HG03575 (cell line): ENCODE results near the gene CNOT9.
A peak's percentile ranks its signal among the peaks of the same experiment; 100 is the strongest.
"Not testable (repeated sequence)": the region's sequence is repeated elsewhere in the genome, so short reads cannot be mapped to it uniquely, and the experiment has no call there.

Experiments used
- ATAC-seq: cut with Tn5 transposase; IDR thresholded peaks from one replicate; pipeline ENCODE4 v1.9.1; 2021; ENCODE audit not compliant: unreplicated experiment, insufficient number of reproducible peaks, low FRiP score; ENCODE audit errors: extremely low read depth

The CNOT9 gene, protein sequence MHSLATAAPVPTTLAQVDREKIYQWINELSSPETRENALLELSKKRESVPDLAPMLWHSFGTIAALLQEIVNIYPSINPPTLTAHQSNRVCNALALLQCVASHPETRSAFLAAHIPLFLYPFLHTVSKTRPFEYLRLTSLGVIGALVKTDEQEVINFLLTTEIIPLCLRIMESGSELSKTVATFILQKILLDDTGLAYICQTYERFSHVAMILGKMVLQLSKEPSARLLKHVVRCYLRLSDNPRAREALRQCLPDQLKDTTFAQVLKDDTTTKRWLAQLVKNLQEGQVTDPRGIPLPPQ

DNA sequence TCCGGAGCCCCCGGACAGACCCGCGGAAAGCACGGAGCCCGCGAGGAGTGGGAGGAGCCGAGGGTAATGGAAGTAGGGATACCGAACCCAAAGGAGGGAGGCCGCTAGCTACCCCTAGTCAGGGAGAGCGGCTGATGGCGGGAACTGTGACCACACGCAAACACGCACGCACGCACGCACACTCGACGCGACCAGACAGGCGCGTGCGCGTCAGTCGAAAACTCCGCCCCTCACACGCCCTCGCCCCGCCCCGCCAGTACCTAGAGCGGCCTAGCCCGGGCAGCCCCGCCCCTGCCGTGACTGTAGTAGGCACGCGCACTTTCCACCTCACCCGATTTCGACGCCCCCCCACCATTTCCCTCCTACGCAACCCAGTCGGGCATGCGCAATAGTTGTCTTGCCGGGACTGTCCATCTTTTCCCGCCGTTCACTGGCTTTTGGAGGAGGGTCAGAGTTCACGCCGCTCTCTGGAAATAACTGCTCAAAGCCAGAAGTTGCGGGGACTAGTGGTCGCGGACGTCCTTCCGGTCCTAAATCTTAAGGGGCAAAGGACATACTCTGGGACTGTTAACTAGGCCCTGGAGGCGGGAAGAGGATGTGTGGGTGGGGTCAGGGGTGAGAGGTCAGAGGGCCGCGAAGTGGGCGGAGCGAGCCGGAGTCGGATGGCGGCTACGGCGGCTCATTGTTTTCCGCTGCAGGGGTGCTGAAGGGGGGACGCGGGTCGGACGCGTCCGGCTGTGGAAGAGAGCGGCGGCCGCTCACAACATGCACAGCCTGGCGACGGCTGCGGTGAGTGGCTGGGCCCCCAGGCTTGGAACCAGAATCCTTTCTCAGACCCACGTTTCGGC, at the start of gene CNOT9, which contains the start of gene USP37:
CNOT9 (plus strand) TSS at position 650 of the 848 bp plus-strand sequence; CDS start at position 766, 116 bp downstream.
USP37 (minus strand) TSS at position 162 of the 848 bp plus-strand sequence. CDS start 9,698 bp downstream, outside the sequence.
- peak; percentile 27 for ATAC-seq

DNA sequence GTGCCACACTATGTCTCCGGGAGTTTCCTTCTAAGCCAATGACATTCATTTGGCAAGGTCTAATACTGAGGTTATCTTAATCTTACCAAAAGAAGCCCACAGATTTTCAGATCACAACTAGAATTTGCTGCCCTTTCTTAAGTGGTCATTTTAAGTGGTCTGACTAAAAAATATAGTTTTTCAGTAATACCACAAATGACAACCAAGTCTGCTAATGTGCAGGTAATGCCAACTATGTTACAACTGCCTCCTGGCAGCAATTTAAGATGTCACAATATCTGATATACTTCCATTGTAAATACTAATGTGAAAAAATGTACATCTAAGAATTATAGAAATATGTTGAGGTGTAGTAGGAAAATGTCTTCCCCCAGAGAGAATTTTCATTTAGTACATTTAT, 49.8 kb upstream of the CNOT9 start:
- no peak for ATAC-seq

DNA sequence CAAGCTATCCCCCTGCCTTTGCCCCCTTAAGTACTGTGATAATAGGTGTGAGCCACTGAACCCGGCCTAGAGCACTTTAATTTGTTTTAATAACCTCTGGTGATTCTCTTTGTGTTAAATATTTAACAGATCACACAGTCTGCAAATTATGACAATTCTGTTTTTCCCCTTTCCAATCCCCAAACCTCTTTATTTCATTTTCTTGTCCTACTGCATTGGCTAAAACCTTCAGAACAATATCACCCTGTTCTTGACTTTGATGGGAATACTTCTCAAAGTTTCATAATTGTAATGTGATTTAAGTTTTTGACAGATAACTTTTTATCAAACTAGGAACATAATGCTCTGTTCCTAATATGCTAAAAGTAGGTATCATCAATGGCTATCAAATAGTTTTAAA, 45.0 kb upstream of the CNOT9 start:
- no peak for ATAC-seq

DNA sequence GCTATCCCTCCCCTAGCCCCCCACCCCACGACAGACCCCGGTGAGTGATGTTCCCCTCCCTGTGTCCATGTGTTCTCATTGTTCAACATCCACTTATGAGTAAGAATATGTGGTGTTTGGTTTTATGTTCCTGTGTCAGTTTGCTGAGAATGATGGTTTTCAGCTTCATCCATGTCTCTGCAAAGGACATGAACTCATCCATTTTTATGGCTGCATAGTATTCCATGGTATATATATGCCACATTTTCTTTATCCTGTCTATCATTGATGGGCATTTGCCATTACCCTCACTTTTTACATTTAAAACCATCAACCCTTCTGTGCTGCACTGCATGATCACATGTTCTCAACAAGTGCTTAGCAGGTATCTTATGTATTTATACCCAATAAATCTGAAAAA, 40.2 kb upstream of the CNOT9 start:
- not testable (repeated sequence) for ATAC-seq

DNA sequence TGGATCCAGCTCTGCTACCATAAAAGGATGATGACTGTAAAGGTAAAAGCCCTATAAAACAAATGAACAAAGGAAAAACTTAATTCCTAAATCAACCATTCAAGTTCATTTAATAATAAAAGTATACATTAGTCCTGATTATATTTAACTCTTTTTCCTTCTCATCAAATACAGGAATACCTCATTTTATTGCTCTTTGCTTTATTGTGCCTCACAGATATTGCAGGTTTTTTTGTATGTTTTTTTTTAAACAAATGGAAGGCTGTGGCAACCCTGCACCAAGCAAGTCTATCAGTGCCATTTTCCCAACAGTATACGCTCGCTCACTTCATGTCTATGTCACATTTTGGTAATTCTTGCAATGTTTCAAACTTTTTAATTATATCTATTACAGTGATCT, 38.6 kb upstream of the CNOT9 start:
- no peak for ATAC-seq

DNA sequence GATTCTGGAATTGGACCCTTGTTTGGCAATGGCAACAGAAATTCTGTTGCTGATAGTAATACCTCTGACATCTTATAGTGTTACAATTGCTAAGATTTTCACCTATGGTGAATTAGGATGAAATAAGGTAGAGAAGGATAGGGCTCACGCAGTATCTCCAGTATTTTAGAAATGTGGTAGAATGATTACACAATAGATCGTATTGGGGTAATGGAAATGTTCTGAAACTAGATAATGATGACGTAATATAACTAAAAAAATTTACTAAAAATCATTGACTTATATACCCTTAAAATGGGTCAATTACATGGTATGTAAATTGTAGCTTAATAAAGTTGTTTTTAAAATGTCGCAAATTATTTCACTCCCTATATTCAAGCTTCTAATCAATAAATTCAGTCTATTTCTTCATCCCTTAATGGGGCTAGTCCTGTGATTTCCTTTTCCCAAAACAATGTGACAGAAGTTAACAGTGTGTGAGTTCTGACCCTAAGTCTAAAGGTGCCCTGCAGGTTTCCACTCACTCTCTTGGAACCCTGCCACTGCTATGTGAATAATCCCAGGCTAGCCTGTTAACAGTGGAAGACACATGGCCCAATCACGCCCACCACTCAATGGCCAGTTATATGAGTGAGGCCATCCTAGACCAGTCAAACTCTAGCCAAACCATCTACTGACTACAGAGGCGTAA, 31.7 kb upstream of the CNOT9 start:
- no peak for ATAC-seq

DNA sequence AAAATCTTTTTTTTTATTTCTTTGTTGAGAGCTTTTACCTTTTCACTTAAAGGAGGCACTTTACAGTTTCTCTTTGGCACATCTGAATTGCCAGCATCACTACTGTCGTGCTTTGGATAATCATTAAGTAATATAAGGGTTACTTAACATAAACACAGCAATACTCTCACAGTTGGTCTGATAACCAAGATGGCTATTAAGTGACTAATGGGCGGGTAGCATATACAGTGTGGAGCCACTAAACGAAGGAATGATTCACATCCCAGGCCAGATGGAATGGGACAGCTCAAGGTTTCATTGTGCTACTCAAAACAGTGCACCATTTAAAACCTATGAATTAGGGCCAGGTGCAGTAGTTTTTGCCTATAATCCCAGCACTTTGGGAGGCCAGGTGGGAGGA, 28.6 kb upstream of the CNOT9 start:
- no peak for ATAC-seq

DNA sequence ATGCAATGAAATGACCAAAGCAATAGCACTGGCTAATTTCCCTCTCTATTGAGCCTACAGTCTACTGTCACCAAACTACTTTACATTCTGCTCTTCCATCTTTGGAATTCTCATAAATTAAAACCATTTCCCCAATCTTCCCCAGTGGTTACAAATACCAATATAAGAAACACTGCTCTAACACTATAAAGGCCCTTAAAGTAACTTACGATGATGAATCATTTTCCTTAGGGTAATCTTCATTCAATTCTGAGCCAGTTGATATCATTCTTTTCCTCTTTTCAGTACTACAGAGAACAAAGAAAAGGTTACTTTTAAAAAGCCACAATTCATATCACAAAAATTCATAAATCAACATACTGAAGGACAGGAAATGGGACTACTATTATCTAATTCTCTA, 22.6 kb upstream of the CNOT9 start:
- ATAC-seq: no peak

DNA sequence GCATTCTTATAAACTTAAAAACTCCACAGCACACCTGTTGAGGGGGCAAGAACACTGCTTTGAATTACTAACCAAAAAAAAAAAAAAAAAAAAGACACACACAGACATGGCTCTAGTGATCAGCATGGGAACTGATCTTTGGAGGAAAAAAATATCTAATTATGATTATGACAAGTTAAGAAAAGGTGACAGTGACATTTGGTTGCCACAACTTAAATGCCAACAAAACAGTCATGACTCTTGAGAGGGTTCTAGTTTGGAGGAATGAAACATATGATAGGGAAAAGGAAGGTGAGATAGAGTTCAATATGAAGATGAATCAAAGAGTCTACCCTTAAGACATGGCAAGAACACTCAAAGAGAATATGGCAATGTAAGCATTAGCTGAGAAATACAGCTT, 21.1 kb upstream of the CNOT9 start:
- no peak for ATAC-seq

DNA sequence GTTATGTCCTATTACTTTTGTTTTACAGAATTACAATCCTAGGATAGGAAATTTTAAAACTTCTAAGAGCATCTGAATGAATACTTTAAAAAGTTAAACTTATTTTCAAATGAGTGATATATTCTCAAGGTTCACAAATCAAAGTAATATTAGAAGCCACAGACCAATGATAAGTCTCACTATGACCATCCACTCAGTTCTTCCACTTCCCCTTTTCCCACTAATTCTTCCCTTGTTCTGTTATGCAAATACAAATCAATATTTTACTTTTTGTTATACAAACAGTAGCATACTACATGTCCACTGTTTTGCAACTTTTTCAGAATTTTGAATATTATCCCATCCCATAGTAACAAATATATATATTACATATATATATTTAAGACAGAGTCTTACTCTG, 20.7 kb upstream of the CNOT9 start:
- no peak for ATAC-seq

DNA sequence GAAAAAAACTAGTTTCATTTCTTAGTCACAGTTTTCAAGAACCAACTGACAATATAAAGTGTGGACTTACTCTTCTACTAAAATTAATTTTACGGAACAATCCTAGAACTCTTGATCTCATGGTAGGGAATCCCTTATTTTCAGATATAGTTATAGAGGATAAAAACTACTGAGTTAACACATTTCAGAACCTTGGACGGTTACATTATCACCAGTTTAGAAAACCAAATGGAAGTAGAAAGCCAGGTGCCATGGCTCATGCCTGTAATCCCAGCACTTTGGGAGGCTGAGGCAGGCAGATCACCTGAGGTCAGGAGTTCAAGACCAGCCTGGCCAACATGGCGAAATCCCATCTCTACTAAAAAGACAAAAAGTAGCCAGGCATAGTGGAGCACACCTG, 14.4 kb upstream of the CNOT9 start:
- ATAC-seq: not testable (repeated sequence)

DNA sequence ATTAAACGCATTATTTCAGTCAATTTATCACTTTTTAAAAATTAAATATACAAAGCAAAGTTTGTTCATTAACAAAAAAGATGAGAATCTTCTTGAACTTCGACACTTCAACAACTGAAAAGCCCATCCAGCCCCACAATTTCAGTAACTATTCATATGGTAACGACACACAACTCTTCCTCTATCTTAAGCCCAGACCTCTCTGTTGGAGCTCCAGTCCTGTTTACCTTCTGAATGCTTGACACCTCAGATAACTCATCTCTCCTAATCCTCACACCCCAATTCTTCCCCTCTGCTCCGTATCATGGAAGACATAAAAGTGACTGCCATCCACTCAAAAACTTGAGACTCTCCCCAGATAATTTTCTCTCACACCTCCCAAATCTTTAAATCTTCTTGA, 13.1 kb upstream of the CNOT9 start:
- ATAC-seq: no peak

DNA sequence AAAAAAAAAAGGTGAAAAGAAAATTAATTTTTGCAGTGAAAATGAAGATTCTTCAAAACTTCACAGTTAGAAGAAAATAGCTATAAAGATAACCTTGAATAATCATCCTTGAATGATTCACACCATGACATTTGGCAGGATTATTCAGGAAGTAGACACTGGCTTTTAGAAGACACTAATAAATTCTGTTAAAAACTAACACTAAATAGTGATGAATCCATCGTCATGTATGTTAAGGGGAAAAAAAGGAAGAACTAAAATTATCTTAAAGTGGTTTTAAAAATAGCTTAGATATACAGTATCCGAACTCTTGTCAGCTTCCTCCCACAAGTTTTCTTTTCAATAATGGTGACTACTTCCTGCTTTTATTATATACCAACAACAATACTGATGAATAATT, 10.7 kb upstream of the CNOT9 start:
- ATAC-seq: no peak

DNA sequence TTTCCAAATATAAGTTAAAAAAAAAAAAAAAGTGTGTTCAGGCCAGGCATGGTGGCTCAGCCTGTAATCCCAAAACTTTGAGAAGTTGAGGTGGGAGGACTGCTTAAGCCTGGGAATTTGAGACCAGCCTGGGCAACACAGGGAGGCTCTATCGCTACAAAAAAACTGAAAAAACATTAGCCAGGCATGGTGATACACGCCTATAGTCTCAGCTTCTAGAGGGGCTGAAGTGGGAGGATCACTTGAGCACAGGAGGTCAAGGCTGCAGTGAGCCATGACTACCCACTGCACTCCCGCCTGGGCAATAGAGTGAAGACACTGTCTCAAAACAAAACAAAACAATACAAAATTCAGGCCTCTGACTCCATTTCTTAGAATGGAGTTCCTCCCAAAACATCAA, 9.7 kb upstream of the CNOT9 start:
- no peak for ATAC-seq

DNA sequence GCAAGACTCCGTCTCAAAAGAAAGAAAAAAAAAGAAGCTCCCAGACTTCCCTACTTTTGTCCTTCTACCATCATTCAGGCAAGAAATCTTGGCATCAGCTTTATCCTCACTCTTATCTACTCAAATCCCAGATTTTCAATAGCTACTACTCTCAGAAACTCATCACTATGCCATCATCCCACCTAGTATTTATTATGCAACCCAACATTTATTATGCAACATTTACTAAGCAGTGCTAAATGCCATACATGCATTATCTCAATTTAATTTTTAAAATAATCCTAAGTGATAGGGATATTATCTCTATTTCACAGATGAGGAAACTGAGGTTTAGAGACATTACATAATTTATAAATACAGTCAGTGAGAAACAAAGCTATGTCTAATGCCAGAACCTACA, 4.6 kb upstream of the CNOT9 start:
- ATAC-seq: no peak

DNA sequence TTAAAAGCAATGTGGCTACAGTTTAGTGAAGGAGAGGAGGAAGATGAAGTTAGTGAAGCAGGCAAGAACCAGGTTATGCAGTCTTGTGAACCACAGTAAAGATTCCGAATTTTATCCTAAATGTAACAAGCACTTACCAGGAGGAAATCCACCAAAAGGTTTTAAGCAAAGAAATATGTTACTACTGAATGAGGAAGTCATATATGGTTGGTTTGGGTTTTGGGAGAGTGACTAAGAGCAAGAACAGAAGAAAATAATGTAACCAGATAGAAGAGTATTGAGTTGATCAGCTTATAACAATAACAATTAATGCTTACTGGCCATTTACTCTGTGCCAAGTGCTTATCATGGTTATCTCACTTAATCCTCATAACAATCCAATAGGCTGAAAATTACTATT, 2.3 kb upstream of the CNOT9 start:
- ATAC-seq: no peak

DNA sequence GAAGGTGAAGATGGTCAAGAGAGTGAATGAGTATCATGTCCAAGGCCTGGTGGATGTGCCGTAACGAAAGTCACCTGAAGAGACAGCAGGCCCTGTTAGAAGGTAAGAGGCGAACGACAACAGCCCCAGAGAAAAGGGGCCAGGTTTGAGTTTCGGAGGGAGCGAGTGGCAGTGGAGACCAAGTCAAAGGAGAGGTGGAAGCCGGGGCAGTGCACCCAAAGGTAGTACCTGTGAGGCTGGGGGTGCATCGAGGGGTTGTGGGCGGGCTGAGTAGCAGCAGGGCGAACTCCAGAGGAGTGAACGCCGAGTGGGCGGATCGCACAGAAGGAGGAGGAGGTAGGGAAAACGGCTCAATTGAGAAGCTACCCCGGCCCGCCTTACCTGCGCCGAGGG, 846 bp upstream of the CNOT9 start:
- ATAC-seq: peak; percentile 14

DNA sequence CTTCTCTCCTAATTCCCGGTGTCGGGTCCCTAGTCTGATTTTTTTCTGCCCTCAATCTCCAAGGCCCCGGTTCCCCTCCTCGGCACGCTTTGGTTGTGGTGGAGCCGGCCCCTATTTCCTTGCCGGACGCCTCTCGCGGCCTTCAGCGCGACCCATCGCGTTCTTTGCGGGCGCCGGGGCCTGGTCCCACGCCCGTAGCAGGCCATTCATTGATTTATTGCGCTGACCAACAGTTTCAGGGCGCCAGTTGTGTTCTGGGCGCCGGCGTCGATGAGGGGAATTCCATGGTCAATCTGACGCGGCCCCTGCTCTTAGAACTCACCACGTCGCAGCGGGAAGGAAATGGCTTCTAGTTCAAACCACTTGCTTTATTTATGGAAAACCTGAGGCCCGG, 396 bp downstream of the CNOT9 start:
- peak; percentile 12 for ATAC-seq

DNA sequence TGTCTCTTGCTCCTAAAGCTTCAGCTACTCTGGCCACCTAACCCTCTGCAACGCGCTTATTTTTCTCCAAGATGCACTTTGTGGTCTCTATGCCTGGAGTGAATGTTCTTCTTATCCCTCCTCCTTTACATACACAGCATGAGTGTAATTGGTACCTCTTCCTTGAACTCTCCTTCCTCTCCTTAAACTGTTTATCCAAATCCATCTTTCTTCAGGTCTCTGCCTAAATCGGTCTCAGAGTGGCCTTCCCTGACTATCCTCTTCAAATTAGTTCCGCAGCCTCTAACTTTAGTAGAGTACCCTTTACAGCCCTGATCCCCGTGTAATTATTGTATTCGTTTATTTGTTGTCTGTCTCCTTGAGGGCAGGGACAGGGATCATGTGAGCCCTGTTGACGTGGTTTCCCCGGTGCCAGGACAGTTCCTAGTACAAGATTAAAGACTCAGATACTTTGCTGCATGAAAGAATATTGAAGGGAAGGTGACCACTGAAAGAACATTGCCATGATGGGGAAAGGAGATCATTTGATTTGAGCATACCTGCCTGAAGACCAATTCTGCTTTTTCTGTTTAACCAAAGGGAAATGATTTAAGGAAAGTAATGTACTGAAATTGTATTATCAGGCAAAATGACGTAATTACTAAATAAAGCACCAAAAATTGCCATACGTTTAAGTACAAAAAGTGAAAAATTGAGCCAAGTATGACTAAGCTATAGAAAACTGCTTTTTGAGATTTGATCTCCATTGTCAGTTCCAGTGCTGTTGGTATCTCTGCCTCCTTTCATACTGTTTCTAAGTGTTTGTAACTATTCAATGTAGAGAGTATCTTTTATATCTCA, 1.2 kb downstream of the CNOT9 start:
- no peak for ATAC-seq
